GM12865 (cell line): ENCODE data around the gene RABGGTA.

ENCODE experiments used
- DNase-seq: peaks from one replicate; pipeline ENCODE4 v3.0.0; 2010; ENCODE audit warnings: low read depth
- H3K4me3 ChIP-seq: 2 replicates; pipeline ENCODE4 v1.5.1; 2011; ENCODE audit warnings: mild to moderate bottlenecking, low read depth, low read length, control low read depth
- TF ChIP-seq, protein P1 (sequence below): IDR thresholded peaks from 2 replicates; pipeline ENCODE4 v1.5.1; 2011; ENCODE audit warnings: low read length, control low read depth, low read depth, inconsistent platforms; ENCODE audit not compliant: insufficient read depth; ENCODE audit errors: missing control alignments

Gene RABGGTA

GRCh38 chr14:24277606-24278321 lies 6.4 kb upstream of the RABGGTA start:
- no peak for DNase-seq
- TF ChIP-seq, protein P1, sequence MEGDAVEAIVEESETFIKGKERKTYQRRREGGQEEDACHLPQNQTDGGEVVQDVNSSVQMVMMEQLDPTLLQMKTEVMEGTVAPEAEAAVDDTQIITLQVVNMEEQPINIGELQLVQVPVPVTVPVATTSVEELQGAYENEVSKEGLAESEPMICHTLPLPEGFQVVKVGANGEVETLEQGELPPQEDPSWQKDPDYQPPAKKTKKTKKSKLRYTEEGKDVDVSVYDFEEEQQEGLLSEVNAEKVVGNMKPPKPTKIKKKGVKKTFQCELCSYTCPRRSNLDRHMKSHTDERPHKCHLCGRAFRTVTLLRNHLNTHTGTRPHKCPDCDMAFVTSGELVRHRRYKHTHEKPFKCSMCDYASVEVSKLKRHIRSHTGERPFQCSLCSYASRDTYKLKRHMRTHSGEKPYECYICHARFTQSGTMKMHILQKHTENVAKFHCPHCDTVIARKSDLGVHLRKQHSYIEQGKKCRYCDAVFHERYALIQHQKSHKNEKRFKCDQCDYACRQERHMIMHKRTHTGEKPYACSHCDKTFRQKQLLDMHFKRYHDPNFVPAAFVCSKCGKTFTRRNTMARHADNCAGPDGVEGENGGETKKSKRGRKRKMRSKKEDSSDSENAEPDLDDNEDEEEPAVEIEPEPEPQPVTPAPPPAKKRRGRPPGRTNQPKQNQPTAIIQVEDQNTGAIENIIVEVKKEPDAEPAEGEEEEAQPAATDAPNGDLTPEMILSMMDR, result no peak
- no peak overlapping the region for H3K4me3 ChIP-seq

GRCh38 chr14:24277071-24277470 lies 5.7 kb upstream of the RABGGTA start:
- no peak for DNase-seq
- no peak overlapping the region for H3K4me3 ChIP-seq
- TF ChIP-seq, protein P1, result no peak

- peak; percentile 86 for DNase-seq
- H3K4me3 ChIP-seq, result peak overlapping the region; percentile 21
- TF ChIP-seq, protein P1, result no peak
These were observed 2.7 kb upstream of the RABGGTA start for GRCh38 chr14:24274101-24274543.

DNA sequence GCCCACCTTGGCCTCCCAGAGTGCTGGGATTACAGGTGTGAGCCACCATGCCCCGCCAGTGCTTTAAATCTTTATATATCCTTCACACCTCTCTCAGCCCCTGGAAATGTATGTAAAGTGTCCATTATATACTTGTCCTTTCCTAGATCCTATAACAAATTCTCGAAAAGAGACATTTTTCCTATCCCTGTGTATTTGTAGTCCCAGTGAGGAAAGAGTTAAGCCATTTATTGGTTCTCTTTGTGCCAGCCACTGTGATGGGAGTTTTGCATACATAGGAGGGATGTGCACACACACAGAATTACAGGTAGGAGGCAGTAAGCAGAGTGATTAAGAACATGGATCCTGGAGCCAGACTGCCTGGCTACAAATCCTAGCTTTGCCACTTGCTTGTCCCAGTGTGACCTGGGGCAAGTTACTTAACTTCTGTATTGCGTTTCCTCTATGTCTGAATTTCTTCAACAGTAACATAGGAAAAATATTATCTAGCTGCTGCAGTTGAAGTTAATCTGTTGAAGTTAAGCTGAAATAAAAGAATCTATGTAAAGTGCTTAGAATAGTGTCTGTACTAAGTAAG lies 2.1 kb upstream of the RABGGTA start:
- TF ChIP-seq, protein P1, result peak; percentile 8
- DNase-seq, result peak; percentile 38
- peak overlapping the region; percentile 21; the same call in 1 of the 2 replicates for H3K4me3 ChIP-seq

DNA sequence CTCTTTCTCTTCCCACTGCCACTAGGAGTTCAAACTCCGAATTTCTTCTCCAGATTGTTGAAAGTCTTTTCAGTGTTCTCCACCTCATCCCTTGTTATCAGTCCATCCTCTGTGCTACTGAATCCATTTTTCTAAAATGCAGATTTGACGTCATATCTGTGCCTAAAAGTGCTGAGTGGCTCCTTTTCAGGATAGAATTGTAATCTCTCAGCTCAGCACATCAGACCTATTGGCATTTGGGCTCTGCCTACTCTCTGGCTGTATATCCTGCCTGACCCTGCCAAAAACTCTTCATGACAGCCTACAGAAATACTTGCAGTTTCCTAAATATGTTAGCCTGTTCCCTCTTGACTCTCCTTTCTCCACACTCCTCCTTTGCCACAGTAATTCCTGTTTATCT lies 1.1 kb upstream of the RABGGTA start:
- TF ChIP-seq, protein P1, result no peak
- no peak overlapping the region; the same call in 1 of the 2 replicates for H3K4me3 ChIP-seq
- no peak for DNase-seq

DNA sequence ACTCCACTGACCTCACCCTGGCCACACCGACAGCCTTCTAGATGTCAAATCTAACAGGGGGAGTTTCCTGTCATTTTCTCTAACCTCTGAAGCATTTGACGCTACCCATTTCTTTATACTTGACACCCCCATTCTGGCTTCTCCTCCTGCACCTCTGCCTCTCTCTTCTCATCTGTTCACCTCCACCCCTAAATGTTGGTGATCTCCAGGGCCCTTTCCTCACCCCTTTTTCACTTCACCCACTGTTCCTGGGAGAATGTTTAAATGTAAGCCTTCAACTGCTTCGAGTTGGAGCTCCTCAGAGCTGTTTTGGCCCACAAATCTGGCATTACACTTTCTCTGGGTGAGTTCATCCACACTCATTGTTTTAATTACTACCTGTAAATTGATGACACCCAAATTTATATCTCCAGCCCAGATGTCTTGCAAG lies 452 bp upstream of the RABGGTA start:
- no peak for DNase-seq
- TF ChIP-seq, protein P1, result no peak
- H3K4me3 ChIP-seq, result peak overlapping the region; percentile 92
